Spleen (tissue), 7 donors: ENCODE measurements around the gene SLC27A2.

Experiments used
- POLR2A ChIP-seq, 3 donors: fragments of 450-650 bp; IDR thresholded peaks; one replicate each; pipeline ENCODE4 v1.5.1; 2017; ENCODE audit warnings: antibody characterized with exemption in 3 of 3, mild to moderate bottlenecking in 1 of 3
- TF ChIP-seq, protein P1 (sequence below), 11 experiments: fragments of 200-600 bp in 7 of 11; fragments of 450-650 bp in 4 of 11; sonication (generic) in 4 of 11; IDR thresholded peaks in 8 of 11; conservative IDR thresholded peaks in 3 of 11; 1 replicate in 7 of 11; 2 replicates in 4 of 11; pipeline versions ENCODE4 v1.4.0 to v1.8.0; 2016 to 2021; ENCODE audit warnings: antibody characterized with exemption in 11 of 11, inconsistent platforms in 4 of 11, mild to moderate bottlenecking in 1 of 11
- donor health status: DM: no; HTN: no; CAD: no; lungs with moderate emphysema.
- donor health status: DM: no; HTN: no; CAD: no.
- donor health status: DM: no; HTN: no; CAD: no.

DNA sequence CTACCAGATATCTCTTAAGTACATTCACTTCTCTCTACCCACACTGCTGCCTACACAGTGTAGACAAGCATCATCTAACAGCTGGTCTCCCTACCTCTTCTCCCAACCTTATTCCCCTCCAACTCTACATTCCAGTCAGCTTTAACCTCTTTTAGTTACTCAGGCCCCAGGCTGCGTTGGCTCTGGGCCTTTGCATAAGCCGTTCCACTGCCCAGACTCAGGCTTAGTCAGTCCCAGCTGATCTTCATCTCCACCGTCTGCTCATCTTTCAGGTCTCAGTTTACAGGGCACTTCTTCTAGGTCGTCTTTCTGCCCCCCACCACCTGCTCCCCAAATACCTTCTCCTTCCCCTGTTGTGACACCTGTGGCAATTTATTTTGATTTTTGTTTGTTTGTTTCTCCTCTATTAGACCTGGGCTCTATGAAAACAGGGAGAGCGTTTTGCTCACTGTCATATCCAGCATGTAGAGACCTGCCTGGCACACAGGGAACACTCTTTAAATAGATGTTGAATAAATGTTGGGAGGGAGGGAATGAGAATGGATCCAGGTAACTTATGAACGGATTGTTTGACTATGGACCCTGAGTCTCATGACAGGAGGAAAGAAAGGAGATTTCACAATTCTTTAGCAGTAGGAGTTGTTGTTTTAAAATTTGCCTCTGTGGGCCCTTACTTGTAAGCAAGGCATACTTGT, 11.1 kb downstream of the SLC27A2 start:
- TF ChIP-seq, protein P1, sequence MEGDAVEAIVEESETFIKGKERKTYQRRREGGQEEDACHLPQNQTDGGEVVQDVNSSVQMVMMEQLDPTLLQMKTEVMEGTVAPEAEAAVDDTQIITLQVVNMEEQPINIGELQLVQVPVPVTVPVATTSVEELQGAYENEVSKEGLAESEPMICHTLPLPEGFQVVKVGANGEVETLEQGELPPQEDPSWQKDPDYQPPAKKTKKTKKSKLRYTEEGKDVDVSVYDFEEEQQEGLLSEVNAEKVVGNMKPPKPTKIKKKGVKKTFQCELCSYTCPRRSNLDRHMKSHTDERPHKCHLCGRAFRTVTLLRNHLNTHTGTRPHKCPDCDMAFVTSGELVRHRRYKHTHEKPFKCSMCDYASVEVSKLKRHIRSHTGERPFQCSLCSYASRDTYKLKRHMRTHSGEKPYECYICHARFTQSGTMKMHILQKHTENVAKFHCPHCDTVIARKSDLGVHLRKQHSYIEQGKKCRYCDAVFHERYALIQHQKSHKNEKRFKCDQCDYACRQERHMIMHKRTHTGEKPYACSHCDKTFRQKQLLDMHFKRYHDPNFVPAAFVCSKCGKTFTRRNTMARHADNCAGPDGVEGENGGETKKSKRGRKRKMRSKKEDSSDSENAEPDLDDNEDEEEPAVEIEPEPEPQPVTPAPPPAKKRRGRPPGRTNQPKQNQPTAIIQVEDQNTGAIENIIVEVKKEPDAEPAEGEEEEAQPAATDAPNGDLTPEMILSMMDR (IDR thresholded peaks at IDR 0.05 in 8 of 11, conservative IDR thresholded peaks at IDR 0.05 in 3 of 11), result no peak
- TF ChIP-seq POLR2A (IDR thresholded peaks at IDR 0.05), result no peak
